GM18526 (cell line): ENCODE data around the gene PPP1R37.

Experiments
- POLR2A ChIP-seq: IDR thresholded peaks from 3 replicates; pipeline ENCODE4 v1.6.1; 2011; ENCODE audit not compliant: insufficient read length; ENCODE audit errors: extremely low read depth

The PPP1R37 gene

GRCh38 chr19:45149129-45149528 is 56.1 kb downstream of the PPP1R37 start:
- no peak for TF ChIP-seq POLR2A

GRCh38 chr19:45150180-45150579 is 57.2 kb downstream of the PPP1R37 start:
- no peak for TF ChIP-seq POLR2A

GRCh38 chr19:45150751-45151281 is 57.8 kb downstream of the PPP1R37 start:
- TF ChIP-seq POLR2A = no peak

GRCh38 chr19:45151320-45151719 is 58.3 kb downstream of the PPP1R37 start:
- no peak for TF ChIP-seq POLR2A

- TF ChIP-seq POLR2A = no peak
Observed at GRCh38 chr19:45151821-45152503, 59.0 kb downstream of the PPP1R37 start.

- no peak for TF ChIP-seq POLR2A
Observed at GRCh38 chr19:45152504-45153338, 59.7 kb downstream of the PPP1R37 start.

- no peak for TF ChIP-seq POLR2A
Observed at GRCh38 chr19:45153339-45154063, 60.5 kb downstream of the PPP1R37 start.

- TF ChIP-seq POLR2A = no peak
Observed at GRCh38 chr19:45154064-45154827, 61.3 kb downstream of the PPP1R37 start.

- TF ChIP-seq POLR2A = no peak
Observed at GRCh38 chr19:45156011-45156630, 63.1 kb downstream of the PPP1R37 start.

GRCh38 chr19:45156751-45157150 is 63.8 kb downstream of the PPP1R37 start:
- no peak for TF ChIP-seq POLR2A

- TF ChIP-seq POLR2A = no peak
Observed at GRCh38 chr19:45158503-45159209, 65.7 kb downstream of the PPP1R37 start.

GRCh38 chr19:45159210-45159970 is 66.4 kb downstream of the PPP1R37 start:
- TF ChIP-seq POLR2A = no peak

GRCh38 chr19:45159971-45160324 is 67.0 kb downstream of the PPP1R37 start:
- no peak for TF ChIP-seq POLR2A
